OCI-LY7 (cell line): ENCODE data around the gene DISC1.

Experiments
- CTCF ChIP-seq: fragments of 200-600 bp; sonication (generic); conservative IDR thresholded peaks from 2 replicates; pipeline ENCODE4 v1.5.1; 2014; ENCODE audit warnings: mild to moderate bottlenecking, antibody characterized with exemption, low read length, moderate library complexity, mixed read lengths
- EZH2phosphoT487 ChIP-seq: fragments of 200-600 bp; sonication (generic); IDR thresholded peaks from 2 replicates; pipeline ENCODE4 v1.6.1; 2018; ENCODE audit warnings: low read depth, borderline replicate concordance, mild to moderate bottlenecking, mixed run types, antibody characterized with exemption, low read length, moderate library complexity, mixed read lengths

GRCh38 chr1:231660198-231660597 is 33.6 kb downstream of the DISC1 start:
- TF ChIP-seq CTCF = no peak
- no peak for TF ChIP-seq EZH2phosphoT487
